Neural cell (in vitro differentiated cells): ENCODE measurements around the gene GNG7. TPM values are rescaled to one million over a fixed set of nuclear protein-coding genes. Genes with fewer than 3 reads are reported as not detected.

Source experiments
- H2AFZ ChIP-seq: fragments of 200-600, 300-800 bp; sonication (generic), shearing (Covaris generic); 2 replicates; pipeline ENCODE4 v1.6.0; 2014; ENCODE audit warnings: low read depth, mild to moderate bottlenecking, antibody characterized with exemption, low read length, moderate library complexity
- H3F3A ChIP-seq: fragments of 200-600 bp; shearing (Covaris generic); 2 replicates; pipeline ENCODE4 v1.6.1; 2016; ENCODE audit warnings: mild to moderate bottlenecking, moderate library complexity, mixed read lengths, antibody characterized with exemption, low read length; ENCODE audit not compliant: insufficient read depth, poor library complexity, severe bottlenecking
- H3K27ac ChIP-seq: fragments of 200-600, 300-800 bp; sonication (generic), shearing (Covaris generic); 2 replicates; pipeline ENCODE4 v1.5.1; 2014; ENCODE audit warnings: mild to moderate bottlenecking, low read length, moderate library complexity
- H3K27me3 ChIP-seq: fragments of 300-800, 200-600 bp; sonication (generic), shearing (Covaris generic); 2 replicates; pipeline ENCODE4 v1.6.0; 2014; ENCODE audit warnings: mild to moderate bottlenecking, low read depth, low read length, moderate library complexity; ENCODE audit not compliant: insufficient read depth
- H3K36me3 ChIP-seq: fragments of 300-800, 200-600 bp; sonication (generic), shearing (Covaris generic); 2 replicates; pipeline ENCODE4 v1.5.1; 2014; ENCODE audit warnings: mild to moderate bottlenecking, antibody characterized with exemption, low read length, moderate library complexity; ENCODE audit not compliant: insufficient read depth
- H3K4me2 ChIP-seq: fragments of 300-800, 200-600 bp; sonication (generic), shearing (Covaris generic); 2 replicates; pipeline ENCODE4 v1.6.0; 2014; ENCODE audit warnings: mild to moderate bottlenecking, low read length
- H3K4me3 ChIP-seq: fragments of 300-800, 200-600 bp; sonication (generic), shearing (Covaris generic); 2 replicates; pipeline ENCODE4 v1.5.1; 2014; ENCODE audit warnings: mild to moderate bottlenecking, low read length, moderate library complexity
- H3K79me2 ChIP-seq: fragments of 200-600 bp; shearing (Covaris generic); replicated peaks from 2 replicates; pipeline ENCODE4 v1.6.0; 2014; ENCODE audit warnings: mild to moderate bottlenecking, low read length, moderate library complexity; ENCODE audit not compliant: insufficient read depth
- H3K9ac ChIP-seq: fragments of 300-800, 200-600 bp; sonication (generic), shearing (Covaris generic); 2 replicates; pipeline ENCODE4 v1.6.1; 2016; ENCODE audit warnings: mild to moderate bottlenecking, low read length, mixed read lengths
- H3K9me2 ChIP-seq: fragments of 200-600 bp; shearing (Covaris generic); 2 replicates; pipeline ENCODE4 v1.6.1; 2016; ENCODE audit warnings: mild to moderate bottlenecking, low read length, mixed read lengths; ENCODE audit not compliant: insufficient read depth
- H3K9me3 ChIP-seq: fragments of 200-600, 300-800 bp; sonication (generic), shearing (Covaris generic); 2 replicates; pipeline ENCODE4 v1.6.1; 2016; ENCODE audit warnings: mild to moderate bottlenecking, mixed run types, low read length, moderate library complexity, mixed read lengths
- H4K20me1 ChIP-seq: fragments of 200-600 bp; shearing (Covaris generic); 2 replicates; pipeline ENCODE4 v1.6.1; 2016; ENCODE audit warnings: mild to moderate bottlenecking, mixed run types; ENCODE audit not compliant: insufficient read depth
- CTCF ChIP-seq: fragments of 450-650 bp; IDR thresholded peaks from 2 replicates; pipeline ENCODE4 v1.5.1; 2014; ENCODE audit warnings: antibody characterized with exemption, mild to moderate bottlenecking, moderate library complexity; ENCODE audit not compliant: poor library complexity, severe bottlenecking
- EP300 ChIP-seq: fragments of 450-650 bp; conservative IDR thresholded peaks from 2 replicates; pipeline ENCODE4 v1.6.1; 2014; ENCODE audit warnings: antibody characterized with exemption, mild to moderate bottlenecking, moderate library complexity; ENCODE audit not compliant: poor library complexity, severe bottlenecking
- EZH2 ChIP-seq: fragments of 200-600, 300-800 bp; shearing (Covaris generic), sonication (generic); IDR thresholded peaks from 2 replicates; pipeline ENCODE4 v1.6.1; 2014; ENCODE audit warnings: antibody characterized with exemption, low read length, borderline replicate concordance, mild to moderate bottlenecking; ENCODE audit not compliant: insufficient read depth, poor library complexity, severe bottlenecking
- MXI1 ChIP-seq: fragments of 450-650 bp; conservative IDR thresholded peaks from 2 replicates; pipeline ENCODE4 v1.6.1; 2014; ENCODE audit warnings: antibody characterized with exemption, mild to moderate bottlenecking; ENCODE audit not compliant: poor library complexity, severe bottlenecking
- POLR2AphosphoS5 ChIP-seq: IDR thresholded peaks from 2 replicates; pipeline ENCODE4 v1.6.1; 2012
- RAD21 ChIP-seq: fragments of 450-650 bp; conservative IDR thresholded peaks from 2 replicates; pipeline ENCODE4 v1.6.1; 2014; ENCODE audit warnings: antibody characterized with exemption, mild to moderate bottlenecking, moderate library complexity
- REST ChIP-seq: IDR thresholded peaks from 2 replicates; pipeline ENCODE4 v1.6.1; 2012; ENCODE audit warnings: borderline replicate concordance
- SMC3 ChIP-seq: fragments of 450-650 bp; conservative IDR thresholded peaks from 2 replicates; pipeline ENCODE4 v1.6.1; 2014; ENCODE audit warnings: antibody characterized with exemption, mild to moderate bottlenecking, moderate library complexity; ENCODE audit not compliant: poor library complexity
- TAF1 ChIP-seq: IDR thresholded peaks from 2 replicates; pipeline ENCODE4 v1.6.1; 2012; ENCODE audit warnings: low read depth
- polyA plus RNA-seq: library from polyadenylated mRNA; depleted of rRNA; stranded (reverse); fragments of >200 nt; gene quantifications from 2 replicates; pipeline ENCODE4 v1.2.3, GENCODE V29; 2014

Gene GNG7
- polyA plus RNA-seq, 1 donor from 2014 or later = 3.0 TPM

GRCh38 chr19:2656533-2656932 is 46.0 kb downstream of the GNG7 start:
- no peaks in the 10 kb centered on the region for H4K20me1 ChIP-seq
- TF ChIP-seq CTCF (no peak), EZH2 (no peak), REST (no peak), MXI1 (no peak), RAD21 (no peak), TAF1 (no peak), POLR2AphosphoS5 (no peak), SMC3 (no peak), EP300 (no peak)
- H3K4me3 ChIP-seq = no peak overlapping the region
- H3K9me3 ChIP-seq = no peaks in the 10 kb centered on the region
- H3K36me3 ChIP-seq = no peaks in the 10 kb centered on the region
- no peak overlapping the region for H3K27ac ChIP-seq
- no peaks in the 10 kb centered on the region for H3K9me2 ChIP-seq
- H3K79me2 ChIP-seq = no peaks in the 10 kb centered on the region
- no peak overlapping the region for H3K9ac ChIP-seq
- H3K4me2 ChIP-seq = no peak overlapping the region
- no peaks in the 10 kb centered on the region for H3K27me3 ChIP-seq
- no peak overlapping the region for H2AFZ ChIP-seq
- H3F3A ChIP-seq = no peaks in the 10 kb centered on the region

- H3K4me2 ChIP-seq = no peak overlapping the region
- H3K9me2 ChIP-seq = no peaks in the 10 kb centered on the region
- no peaks in the 10 kb centered on the region for H3K27me3 ChIP-seq
- no peak overlapping the region for H3K27ac ChIP-seq
- no peaks in the 10 kb centered on the region for H4K20me1 ChIP-seq
- H3K9ac ChIP-seq = peak overlapping the region; percentile 48
- peak overlapping the region; percentile 27 for H2AFZ ChIP-seq
- TF ChIP-seq MXI1 = no peak
- no peak for TF ChIP-seq EZH2
- no peak for TF ChIP-seq POLR2AphosphoS5
- TF ChIP-seq CTCF = no peak
- no peak for TF ChIP-seq REST
- no peak for TF ChIP-seq SMC3
- TF ChIP-seq TAF1 = no peak
- no peak for TF ChIP-seq EP300
- no peak for TF ChIP-seq RAD21
- H3K4me3 ChIP-seq = peak overlapping the region; percentile 41
- H3K79me2 ChIP-seq = no peaks in the 10 kb centered on the region
- H3K36me3 ChIP-seq = no peaks in the 10 kb centered on the region
- H3K9me3 ChIP-seq = no peaks in the 10 kb centered on the region
- H3F3A ChIP-seq = no peaks in the 10 kb centered on the region
Observed at GRCh38 chr19:2653710-2654707, 48.5 kb downstream of the GNG7 start.
